ENCODE data around the gene GATAD1.
A peak's percentile ranks its signal among the peaks of the same experiment; 100 is the strongest.

Gene GATAD1

GRCh38 chr7:92446869-92447344 is 375 bp upstream of the GATAD1 start:
- Histone ChIP-seq H3K9me3 (ENCODE audit: insufficient read depth, low read length) (no peaks in the 10 kb centered on the region), H3K9ac (ENCODE audit: low read length) (peak overlapping the region; percentile 93), H3K9me2 (replicated peaks; ENCODE audit: insufficient read depth, low read length) (no peaks in the 10 kb centered on the region), H4K20me1 (ENCODE audit: low read depth, low read length) (no peaks in the 10 kb centered on the region), H3K27me3 (ENCODE audit: low read length) (no peaks in the 10 kb centered on the region), H3K79me2 (ENCODE audit: insufficient read depth, low read length) (no peaks in the 10 kb centered on the region), H2AFZ (ENCODE audit: low read depth, low read length, severe bottlenecking) (peak overlapping the region; percentile 99), H3K36me3 (ENCODE audit: low read length) (peaks cover 12% of the 10 kb centered on the region; the same call in 1 of the 2 replicates), H3K27ac (ENCODE audit: low read depth, low read length) (0 out of 2 replicates have a peak overlapping the region, but pooled peaks have one; percentile 78), H3K4me3 (ENCODE audit: insufficient read depth, low read length, poor library complexity, severe bottlenecking) (peak overlapping the region; percentile 89), H3K4me2 (ENCODE audit: low read depth, low read length, poor library complexity, severe bottlenecking) (peak overlapping the region; percentile 86), H3F3A (ENCODE audit: insufficient read depth) (peaks cover 22% of the 10 kb centered on the region)
- TF ChIP-seq CTCF (IDR thresholded peaks at IDR 0.05; ENCODE audit: insufficient read depth, low read length, poor library complexity, severe bottlenecking) (no peak), EZH2phosphoT487 (conservative IDR thresholded peaks at IDR 0.05; ENCODE audit: low read length) (no peak)

- TF ChIP-seq CTCF (IDR thresholded peaks at IDR 0.05; ENCODE audit: insufficient read depth, low read length, poor library complexity, severe bottlenecking) (peak; percentile 89), EZH2phosphoT487 (conservative IDR thresholded peaks at IDR 0.05; ENCODE audit: low read length) (no peak)
- Histone ChIP-seq H3K9me2 (replicated peaks; ENCODE audit: insufficient read depth, low read length) (no peaks in the 10 kb centered on the region), H3K4me2 (ENCODE audit: low read depth, low read length, poor library complexity, severe bottlenecking) (peak overlapping the region; percentile 86), H3K4me3 (ENCODE audit: insufficient read depth, low read length, poor library complexity, severe bottlenecking) (peak overlapping the region; percentile 89), H4K20me1 (ENCODE audit: low read depth, low read length) (no peaks in the 10 kb centered on the region), H3K27ac (ENCODE audit: low read depth, low read length) (peak overlapping the region; percentile 78), H3K79me2 (ENCODE audit: insufficient read depth, low read length) (no peaks in the 10 kb centered on the region), H3K27me3 (ENCODE audit: low read length) (no peaks in the 10 kb centered on the region), H3K9me3 (ENCODE audit: insufficient read depth, low read length) (no peaks in the 10 kb centered on the region), H2AFZ (ENCODE audit: low read depth, low read length, severe bottlenecking) (peak overlapping the region; percentile 99), H3K9ac (ENCODE audit: low read length) (peak overlapping the region; percentile 93), H3K36me3 (ENCODE audit: low read length) (peaks cover 12% of the 10 kb centered on the region; the same call in 1 of the 2 replicates), H3F3A (ENCODE audit: insufficient read depth) (peaks cover 22% of the 10 kb centered on the region)
Measured at GRCh38 chr7:92448205-92448747, 994 bp downstream of the GATAD1 start.

- H3K9me3 ChIP-seq (ENCODE audit: insufficient read depth, low read length): no peaks in the 10 kb centered on the region
- H3K27ac ChIP-seq (ENCODE audit: low read depth, low read length): no peak overlapping the region
- H3F3A ChIP-seq (ENCODE audit: insufficient read depth): peaks cover 22% of the 10 kb centered on the region
- no peaks in the 10 kb centered on the region for H3K79me2 ChIP-seq (ENCODE audit: insufficient read depth, low read length)
- H3K36me3 ChIP-seq (ENCODE audit: low read length): peaks cover 32% of the 10 kb centered on the region; the same call in 1 of the 2 replicates
- H3K27me3 ChIP-seq (ENCODE audit: low read length): no peaks in the 10 kb centered on the region
- no peaks in the 10 kb centered on the region for H3K9me2 ChIP-seq (replicated peaks; ENCODE audit: insufficient read depth, low read length)
- H2AFZ ChIP-seq (ENCODE audit: low read depth, low read length, severe bottlenecking): no peak overlapping the region
- H3K9ac ChIP-seq (ENCODE audit: low read length): no peak overlapping the region
- TF ChIP-seq EZH2phosphoT487 (conservative IDR thresholded peaks at IDR 0.05; ENCODE audit: low read length) (no peak), CTCF (IDR thresholded peaks at IDR 0.05; ENCODE audit: insufficient read depth, low read length, poor library complexity, severe bottlenecking) (no peak)
- H4K20me1 ChIP-seq (ENCODE audit: low read depth, low read length): no peaks in the 10 kb centered on the region
- no peak overlapping the region for H3K4me3 ChIP-seq (ENCODE audit: insufficient read depth, low read length, poor library complexity, severe bottlenecking)
- H3K4me2 ChIP-seq (ENCODE audit: low read depth, low read length, poor library complexity, severe bottlenecking): no peak overlapping the region
Measured at GRCh38 chr7:92451645-92452044, 4.4 kb downstream of the GATAD1 start.
